ENCODE measurements around the gene NEURL1B. TPM values are rescaled to one million over a fixed set of nuclear protein-coding genes. Genes with fewer than 3 reads are reported as not detected.

The NEURL1B gene
- total and polyA plus RNA-seq, 2 donors: 4.7 to 5.3 TPM

DNA sequence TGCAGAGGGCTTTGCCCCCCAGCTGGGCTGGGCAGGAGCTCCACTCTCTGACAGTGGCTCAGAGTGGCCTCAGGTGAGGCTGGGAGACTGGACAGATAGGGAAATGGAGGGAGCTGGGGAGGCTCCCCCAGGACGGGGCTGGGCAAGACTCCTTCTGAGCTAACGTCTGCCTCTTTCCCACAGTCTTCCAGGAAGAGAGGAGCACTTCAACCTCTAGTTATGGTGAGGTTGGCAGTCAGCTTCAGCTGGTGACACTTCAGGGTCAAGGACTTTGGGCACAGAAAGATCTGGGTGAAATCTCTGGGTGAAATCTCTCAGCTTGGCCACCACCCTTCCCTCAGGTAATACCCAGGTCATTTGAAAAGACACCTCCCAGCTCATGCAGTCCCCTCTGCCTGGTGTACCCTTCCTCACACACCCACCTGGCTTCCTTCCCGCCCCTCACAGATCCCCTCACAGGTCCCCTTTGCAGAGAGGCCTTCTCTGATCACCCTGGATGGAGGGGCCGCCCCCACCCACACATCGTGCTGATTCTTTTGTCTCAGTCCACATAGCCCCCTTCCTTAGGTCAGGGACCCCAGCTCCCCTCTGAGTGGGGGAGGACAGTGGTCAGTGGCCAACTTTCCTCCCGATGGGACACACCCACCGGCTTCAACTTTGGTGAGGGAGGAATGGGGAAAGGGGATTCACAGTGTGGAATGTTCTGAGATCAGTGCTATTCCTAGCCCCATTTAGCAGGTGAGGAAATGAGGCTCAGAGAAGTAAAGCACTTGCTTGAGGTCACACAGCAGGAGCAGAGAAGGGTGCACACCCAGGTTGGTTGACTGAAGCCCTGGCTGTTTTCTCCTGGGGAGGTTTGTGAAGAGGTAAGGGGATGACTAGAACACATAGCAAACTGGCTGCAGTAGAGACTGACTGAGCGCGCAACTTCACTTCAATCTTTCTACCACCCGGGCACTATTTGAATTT lies 15.8 kb upstream of the NEURL1B start:
- H3K4me1 ChIP-seq (ENCODE audit: control insufficient read depth in 2 of 2, insufficient read depth in 2 of 2, low read length in 2 of 2): peaks cover 9 to 18% of the 10 kb centered on the region in 2 donors
- no peaks in the 10 kb centered on the region for H3K36me3 ChIP-seq (ENCODE audit: control insufficient read depth in 2 of 2, insufficient read depth in 2 of 2, low read length in 1 of 2)
- no peaks in the 10 kb centered on the region for H3K9me3 ChIP-seq (ENCODE audit: control insufficient read depth in 2 of 2, insufficient read depth in 1 of 2, low read length in 1 of 2)
- no peak overlapping the region for H3K4me3 ChIP-seq (ENCODE audit: low read length in 2 of 2)
- no peak overlapping the region for H3K27ac ChIP-seq (ENCODE audit: low read depth in 1 of 2, low read length in 1 of 2)
- WGBS: 94% methylated on average over 10 of the region's 10 CpGs
- no peak for DNase-seq (ENCODE audit: low read depth in 6 of 9, low spot score in 9 of 9)
- no peaks in the 10 kb centered on the region for H3K27me3 ChIP-seq (ENCODE audit: control insufficient read depth in 2 of 2, insufficient read depth in 1 of 2, low read length in 1 of 2)

DNA sequence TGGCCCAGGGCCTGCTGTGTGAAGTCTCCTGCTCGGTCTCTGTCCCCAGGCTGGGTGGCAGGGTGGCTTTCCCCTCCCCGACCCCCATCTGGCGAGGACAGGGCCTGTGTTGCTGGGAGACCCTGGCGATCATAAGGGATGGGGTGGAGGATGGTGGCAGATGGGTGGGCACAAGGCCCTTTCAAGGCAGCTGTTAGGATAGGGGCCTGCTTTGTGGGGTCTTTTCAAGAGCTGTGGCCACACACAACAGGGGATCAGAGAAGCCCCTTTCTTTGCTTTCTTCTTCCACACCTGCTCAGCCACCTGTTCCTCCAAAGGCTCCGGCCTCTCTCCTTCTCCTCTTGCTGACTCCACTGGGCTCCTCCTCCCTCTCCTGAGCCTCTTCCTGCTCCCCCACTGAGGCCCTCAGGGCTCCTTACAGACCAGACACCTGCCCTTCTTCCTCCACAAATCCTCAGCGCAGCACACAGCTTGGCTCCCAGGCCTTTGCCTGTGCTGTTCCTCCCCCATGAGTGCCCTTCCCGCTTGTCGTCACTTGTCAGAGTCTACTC lies 15.0 kb upstream of the NEURL1B start:
- H3K4me3 ChIP-seq (ENCODE audit: low read length in 2 of 2): no peak overlapping the region
- DNase-seq (ENCODE audit: low read depth in 6 of 9, low spot score in 9 of 9): peak in 3 of 9 donors; percentile 13 to 43 (median 21)
- WGBS: 56% methylated on average over 8 of the region's 8 CpGs
- H3K4me1 ChIP-seq (ENCODE audit: control insufficient read depth in 2 of 2, insufficient read depth in 2 of 2, low read length in 2 of 2): peaks cover 9 to 18% of the 10 kb centered on the region in 2 donors
- no peaks in the 10 kb centered on the region for H3K27me3 ChIP-seq (ENCODE audit: control insufficient read depth in 2 of 2, insufficient read depth in 1 of 2, low read length in 1 of 2)
- H3K9me3 ChIP-seq (ENCODE audit: control insufficient read depth in 2 of 2, insufficient read depth in 1 of 2, low read length in 1 of 2): no peaks in the 10 kb centered on the region
- H3K36me3 ChIP-seq (ENCODE audit: control insufficient read depth in 2 of 2, insufficient read depth in 2 of 2, low read length in 1 of 2): no peaks in the 10 kb centered on the region
- no peak overlapping the region for H3K27ac ChIP-seq (ENCODE audit: low read depth in 1 of 2, low read length in 1 of 2)

- Histone ChIP-seq H3K27ac (ENCODE audit: low read depth in 1 of 2, low read length in 1 of 2) (no peak overlapping the region), H3K4me3 (ENCODE audit: low read length in 2 of 2) (no peak overlapping the region), H3K36me3 (ENCODE audit: control insufficient read depth in 2 of 2, insufficient read depth in 2 of 2, low read length in 1 of 2) (no peaks in the 10 kb centered on the region), H3K27me3 (ENCODE audit: control insufficient read depth in 2 of 2, insufficient read depth in 1 of 2, low read length in 1 of 2) (no peaks in the 10 kb centered on the region), H3K4me1 (ENCODE audit: control insufficient read depth in 2 of 2, insufficient read depth in 2 of 2, low read length in 2 of 2) (peaks cover 9 to 15% of the 10 kb centered on the region in 2 donors), H3K9me3 (ENCODE audit: control insufficient read depth in 2 of 2, insufficient read depth in 1 of 2, low read length in 1 of 2) (no peaks in the 10 kb centered on the region)
- no peak for DNase-seq (ENCODE audit: low read depth in 6 of 9, low spot score in 9 of 9)
- 98% methylated on average over 5 of the region's 5 CpGs for WGBS
These were observed 11.0 kb upstream of the NEURL1B start for GRCh38 chr5:172630082-172630481.

GRCh38 chr5:172630482-172630881 lies 10.6 kb upstream of the NEURL1B start:
- 98% methylated on average over 6 of the region's 6 CpGs for WGBS
- Histone ChIP-seq H3K36me3 (ENCODE audit: control insufficient read depth in 2 of 2, insufficient read depth in 2 of 2, low read length in 1 of 2) (no peaks in the 10 kb centered on the region), H3K9me3 (ENCODE audit: control insufficient read depth in 2 of 2, insufficient read depth in 1 of 2, low read length in 1 of 2) (no peaks in the 10 kb centered on the region), H3K27me3 (ENCODE audit: control insufficient read depth in 2 of 2, insufficient read depth in 1 of 2, low read length in 1 of 2) (no peaks in the 10 kb centered on the region), H3K27ac (ENCODE audit: low read depth in 1 of 2, low read length in 1 of 2) (no peak overlapping the region), H3K4me1 (ENCODE audit: control insufficient read depth in 2 of 2, insufficient read depth in 2 of 2, low read length in 2 of 2) (peaks cover 7 to 11% of the 10 kb centered on the region in 2 donors), H3K4me3 (ENCODE audit: low read length in 2 of 2) (no peak overlapping the region)
- DNase-seq (ENCODE audit: low read depth in 6 of 9, low spot score in 9 of 9): no peak

DNA sequence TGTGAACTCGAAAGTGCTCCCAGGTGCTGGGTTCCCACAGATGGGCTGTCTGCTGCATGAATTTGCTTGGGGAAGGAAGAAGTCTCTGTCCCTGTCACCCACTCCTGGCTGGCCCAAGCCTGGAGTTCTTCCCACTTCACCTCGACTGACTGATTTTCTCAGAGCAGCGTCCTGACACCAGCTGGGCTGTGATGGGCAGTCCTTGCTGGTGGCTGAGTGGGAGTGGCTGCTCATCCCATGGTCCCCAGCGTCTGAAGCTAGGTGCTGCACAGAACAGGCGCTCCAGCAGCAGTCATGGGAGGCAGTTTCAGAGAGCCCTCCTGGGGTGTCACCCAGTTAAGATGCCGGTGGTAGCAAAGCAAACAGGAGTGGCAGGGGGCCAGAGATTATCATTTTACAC lies 10.1 kb upstream of the NEURL1B start:
- Histone ChIP-seq H3K27me3 (ENCODE audit: control insufficient read depth in 2 of 2, insufficient read depth in 1 of 2, low read length in 1 of 2) (no peaks in the 10 kb centered on the region), H3K4me1 (ENCODE audit: control insufficient read depth in 2 of 2, insufficient read depth in 2 of 2, low read length in 2 of 2) (peaks cover 3 to 6% of the 10 kb centered on the region in 2 donors), H3K4me3 (ENCODE audit: low read length in 2 of 2) (no peak overlapping the region), H3K27ac (ENCODE audit: low read depth in 1 of 2, low read length in 1 of 2) (no peak overlapping the region), H3K9me3 (ENCODE audit: control insufficient read depth in 2 of 2, insufficient read depth in 1 of 2, low read length in 1 of 2) (no peaks in the 10 kb centered on the region), H3K36me3 (ENCODE audit: control insufficient read depth in 2 of 2, insufficient read depth in 2 of 2, low read length in 1 of 2) (no peaks in the 10 kb centered on the region)
- no peak for DNase-seq (ENCODE audit: low read depth in 6 of 9, low spot score in 9 of 9)
- WGBS: 88% methylated on average over 6 of the region's 6 CpGs

- no peaks in the 10 kb centered on the region for H3K9me3 ChIP-seq (ENCODE audit: control insufficient read depth in 2 of 2, insufficient read depth in 1 of 2, low read length in 1 of 2)
- no peak overlapping the region for H3K27ac ChIP-seq (ENCODE audit: low read depth in 1 of 2, low read length in 1 of 2)
- no peaks in the 10 kb centered on the region for H3K36me3 ChIP-seq (ENCODE audit: control insufficient read depth in 2 of 2, insufficient read depth in 2 of 2, low read length in 1 of 2)
- no peaks in the 10 kb centered on the region for H3K4me1 ChIP-seq (ENCODE audit: control insufficient read depth in 2 of 2, insufficient read depth in 2 of 2, low read length in 2 of 2)
- H3K4me3 ChIP-seq (ENCODE audit: low read length in 2 of 2): no peak overlapping the region
- WGBS: 98% methylated on average over 6 of the region's 6 CpGs
- no peaks in the 10 kb centered on the region for H3K27me3 ChIP-seq (ENCODE audit: control insufficient read depth in 2 of 2, insufficient read depth in 1 of 2, low read length in 1 of 2)
- DNase-seq (ENCODE audit: low read depth in 6 of 9, low spot score in 9 of 9): no peak
These were observed 8.5 kb upstream of the NEURL1B start for GRCh38 chr5:172632346-172633092.

DNA sequence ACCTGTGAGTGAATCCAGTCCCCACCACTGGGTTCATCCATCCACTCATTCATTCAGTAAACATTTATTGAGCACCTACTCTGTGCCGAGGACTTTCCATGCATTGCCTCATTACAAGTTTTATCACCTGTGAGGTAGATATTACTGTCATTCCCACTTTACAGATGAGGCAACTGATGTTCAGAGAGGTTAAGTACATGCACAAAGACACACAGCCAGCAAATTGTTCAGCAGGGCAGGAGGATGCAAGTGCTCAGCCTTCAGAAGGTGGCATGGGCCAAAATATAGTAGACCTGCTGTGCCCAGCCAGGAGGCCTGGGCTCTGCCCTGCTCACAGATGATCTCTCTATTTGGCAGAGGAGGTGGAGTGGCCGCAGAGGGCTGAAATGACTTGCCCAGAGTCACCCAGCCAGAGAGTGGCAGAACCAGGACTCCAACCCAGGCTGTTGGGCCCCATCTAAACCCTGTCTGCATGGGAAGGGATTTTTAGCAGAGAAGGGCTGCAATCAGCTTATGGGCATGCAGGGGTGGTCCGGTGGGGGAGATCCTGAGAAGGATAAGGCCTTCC lies 7.6 kb upstream of the NEURL1B start:
- no peak overlapping the region for H3K27ac ChIP-seq (ENCODE audit: low read depth in 1 of 2, low read length in 1 of 2)
- H3K4me3 ChIP-seq (ENCODE audit: low read length in 2 of 2): no peak overlapping the region
- H3K27me3 ChIP-seq (ENCODE audit: control insufficient read depth in 2 of 2, insufficient read depth in 1 of 2, low read length in 1 of 2): no peaks in the 10 kb centered on the region
- no peaks in the 10 kb centered on the region for H3K4me1 ChIP-seq (ENCODE audit: control insufficient read depth in 2 of 2, insufficient read depth in 2 of 2, low read length in 2 of 2)
- DNase-seq (ENCODE audit: low read depth in 6 of 9, low spot score in 9 of 9): no peak
- H3K36me3 ChIP-seq (ENCODE audit: control insufficient read depth in 2 of 2, insufficient read depth in 2 of 2, low read length in 1 of 2): no peaks in the 10 kb centered on the region
- no peaks in the 10 kb centered on the region for H3K9me3 ChIP-seq (ENCODE audit: control insufficient read depth in 2 of 2, insufficient read depth in 1 of 2, low read length in 1 of 2)
- WGBS: 98% methylated on average over 3 of the region's 3 CpGs

DNA sequence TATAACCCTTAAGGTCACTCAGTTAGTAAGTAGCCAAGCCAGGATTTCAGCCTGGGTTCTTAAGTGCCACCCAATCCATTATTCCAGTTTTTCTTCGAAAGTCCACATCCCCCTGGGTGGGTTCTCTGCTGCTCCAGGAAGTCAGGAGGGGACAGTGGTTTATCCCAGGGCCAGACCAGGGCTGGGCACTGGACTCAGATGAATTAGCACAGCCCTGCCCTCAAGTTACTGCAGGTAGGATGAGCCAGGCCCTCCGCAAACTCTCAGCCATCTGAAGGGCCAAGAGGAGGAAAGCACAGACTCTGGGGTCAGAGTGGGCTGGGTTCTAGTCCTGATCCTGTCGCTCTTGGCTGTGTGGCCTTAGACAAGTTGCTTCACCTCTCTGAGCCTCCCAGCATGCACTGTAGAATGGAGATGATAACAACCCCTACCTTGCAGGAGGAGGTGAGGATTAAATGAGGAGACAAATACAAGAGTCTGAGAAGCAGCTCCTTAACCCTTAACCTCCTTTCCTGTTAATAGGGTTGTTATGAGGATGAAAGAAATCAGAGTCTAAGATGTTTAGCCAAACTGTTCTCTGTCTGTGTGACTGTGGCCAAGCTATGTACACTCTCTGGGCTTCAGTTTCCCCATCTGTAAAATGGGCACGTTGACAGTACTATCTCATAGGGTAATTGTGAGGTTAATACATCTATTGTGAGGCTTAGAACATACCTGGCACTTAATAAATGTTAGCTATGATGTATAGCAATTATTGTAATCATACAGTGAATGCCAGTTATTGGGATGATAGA lies 6.8 kb upstream of the NEURL1B start:
- Histone ChIP-seq H3K9me3 (ENCODE audit: control insufficient read depth in 2 of 2, insufficient read depth in 1 of 2, low read length in 1 of 2) (no peaks in the 10 kb centered on the region), H3K27me3 (ENCODE audit: control insufficient read depth in 2 of 2, insufficient read depth in 1 of 2, low read length in 1 of 2) (no peaks in the 10 kb centered on the region), H3K4me3 (ENCODE audit: low read length in 2 of 2) (no peak overlapping the region), H3K36me3 (ENCODE audit: control insufficient read depth in 2 of 2, insufficient read depth in 2 of 2, low read length in 1 of 2) (no peaks in the 10 kb centered on the region), H3K27ac (ENCODE audit: low read depth in 1 of 2, low read length in 1 of 2) (no peak overlapping the region), H3K4me1 (ENCODE audit: control insufficient read depth in 2 of 2, insufficient read depth in 2 of 2, low read length in 2 of 2) (no peaks in the 10 kb centered on the region)
- 97% methylated on average over 4 of the region's 4 CpGs for WGBS
- DNase-seq (ENCODE audit: low read depth in 6 of 9, low spot score in 9 of 9): no peak
